SU-DHL-6 (cell line): ENCODE results near the gene FAM118A.

Experiments used
- H2AFZ ChIP-seq: fragments of 200-600 bp; sonication (generic); 2 replicates; pipeline ENCODE4 v1.6.1; 2014; ENCODE audit warnings: low read depth, mild to moderate bottlenecking, moderate library complexity, mixed read lengths, antibody characterized with exemption, low read length; ENCODE audit not compliant: severe bottlenecking
- H3F3A ChIP-seq: fragments of 200-600 bp; shearing (Covaris generic); 2 replicates; pipeline ENCODE4 v1.6.0; 2016; ENCODE audit warnings: antibody characterized with exemption, mild to moderate bottlenecking; ENCODE audit not compliant: insufficient read depth
- H3K27ac ChIP-seq: fragments of 200-600 bp; sonication (generic); 2 replicates; pipeline ENCODE4 v1.5.1; 2016; ENCODE audit warnings: low read depth, mild to moderate bottlenecking, low read length, moderate library complexity, mixed read lengths
- H3K27me3 ChIP-seq: fragments of 200-600 bp; sonication (generic), shearing (Covaris generic); 2 replicates; pipeline ENCODE4 v1.6.0; 2014; ENCODE audit warnings: mild to moderate bottlenecking, low read length
- H3K36me3 ChIP-seq: fragments of 200-600 bp; sonication (generic); 2 replicates; pipeline ENCODE4 v1.6.1; 2014; ENCODE audit warnings: mild to moderate bottlenecking, low read length, mixed read lengths
- H3K4me2 ChIP-seq: fragments of 300-600, 200-600 bp; shearing (Covaris generic), sonication (generic); 2 replicates; pipeline ENCODE4 v1.6.0; 2014; ENCODE audit warnings: low read length, low read depth, mild to moderate bottlenecking; ENCODE audit not compliant: poor library complexity, severe bottlenecking
- H3K4me3 ChIP-seq: fragments of 200-600 bp; sonication (generic); 2 replicates; pipeline ENCODE4 v1.5.1; 2014; ENCODE audit warnings: antibody characterized with exemption, low read length, mild to moderate bottlenecking, mixed read lengths; ENCODE audit not compliant: insufficient read depth, poor library complexity, severe bottlenecking
- H3K79me2 ChIP-seq: fragments of 200-600 bp; sonication (generic); 2 replicates; pipeline ENCODE4 v1.6.1; 2014; ENCODE audit warnings: mild to moderate bottlenecking, low read length, moderate library complexity; ENCODE audit not compliant: insufficient read depth
- H3K9ac ChIP-seq: fragments of 200-600 bp; sonication (generic); 2 replicates; pipeline ENCODE4 v1.7.0; 2014; ENCODE audit warnings: mild to moderate bottlenecking, low read length
- H3K9me2 ChIP-seq: fragments of 200-600 bp; sonication (generic); replicated peaks from 2 replicates; pipeline ENCODE4 v1.6.1; 2014; ENCODE audit warnings: low read length; ENCODE audit not compliant: insufficient read depth
- H3K9me3 ChIP-seq: fragments of 200-600 bp; sonication (generic); 2 replicates; pipeline ENCODE4 v1.6.1; 2014; ENCODE audit warnings: low read length, mixed read lengths; ENCODE audit not compliant: insufficient read depth
- H4K20me1 ChIP-seq: fragments of 200-600 bp; sonication (generic); 2 replicates; pipeline ENCODE4 v1.6.1; 2014; ENCODE audit warnings: low read depth, mild to moderate bottlenecking, antibody characterized with exemption, low read length, moderate library complexity, mixed read lengths
- CTCF ChIP-seq: fragments of 200-600 bp; sonication (generic); IDR thresholded peaks from one replicate; pipeline ENCODE4 v1.5.1; 2017; ENCODE audit warnings: antibody characterized with exemption, mild to moderate bottlenecking, low read length, moderate library complexity; ENCODE audit not compliant: insufficient read depth, poor library complexity, severe bottlenecking
- EZH2phosphoT487 ChIP-seq: fragments of 200-600 bp; sonication (generic), shearing (Covaris generic); conservative IDR thresholded peaks from 2 replicates; pipeline ENCODE4 v1.6.1; 2018; ENCODE audit warnings: mild to moderate bottlenecking, antibody characterized with exemption, low read length, moderate library complexity, mixed read lengths

Gene FAM118A

GRCh38 chr22:45304971-45305370, 4.8 kb upstream of the FAM118A start:
- Histone ChIP-seq H4K20me1 (no peaks in the 10 kb centered on the region), H3F3A (no peaks in the 10 kb centered on the region), H3K79me2 (no peaks in the 10 kb centered on the region), H3K9me2 (no peaks in the 10 kb centered on the region), H3K4me2 (no peak overlapping the region), H3K9me3 (no peaks in the 10 kb centered on the region), H3K27me3 (no peaks in the 10 kb centered on the region), H3K4me3 (no peak overlapping the region), H3K27ac (no peak overlapping the region), H3K9ac (no peak overlapping the region), H2AFZ (no peak overlapping the region), H3K36me3 (no peaks in the 10 kb centered on the region)
- no peak for TF ChIP-seq EZH2phosphoT487
- no peak for TF ChIP-seq CTCF

GRCh38 chr22:45305456-45306075, 4.2 kb upstream of the FAM118A start:
- TF ChIP-seq EZH2phosphoT487 (no peak), CTCF (no peak)
- Histone ChIP-seq H3K9me2 (no peaks in the 10 kb centered on the region), H3K9ac (no peak overlapping the region), H3K36me3 (no peaks in the 10 kb centered on the region), H3K79me2 (peaks cover 3% of the 10 kb centered on the region; the same call in 1 of the 2 replicates), H3K27me3 (no peaks in the 10 kb centered on the region), H3K9me3 (no peaks in the 10 kb centered on the region), H3K4me2 (no peak overlapping the region), H3K27ac (no peak overlapping the region), H3K4me3 (no peak overlapping the region), H4K20me1 (no peaks in the 10 kb centered on the region), H2AFZ (no peak overlapping the region), H3F3A (no peaks in the 10 kb centered on the region)

- no peak overlapping the region for H3K27ac ChIP-seq
These were observed 3.6 kb upstream of the FAM118A start for GRCh38 chr22:45306139-45306538.

More at GRCh38 chr22:45306139-45306538, 3.6 kb upstream of the FAM118A start:
- Histone ChIP-seq H4K20me1 (no peaks in the 10 kb centered on the region), H3K9me2 (no peaks in the 10 kb centered on the region), H3K4me3 (no peak overlapping the region), H2AFZ (no peak overlapping the region), H3K79me2 (peaks cover 6% of the 10 kb centered on the region; the same call in 1 of the 2 replicates), H3K36me3 (no peaks in the 10 kb centered on the region), H3F3A (no peaks in the 10 kb centered on the region), H3K27me3 (no peaks in the 10 kb centered on the region), H3K4me2 (no peak overlapping the region), H3K9ac (no peak overlapping the region), H3K9me3 (no peaks in the 10 kb centered on the region)
- TF ChIP-seq EZH2phosphoT487 (no peak), CTCF (no peak)
